ENCODE measurements around the gene TRIM7. TPM values are rescaled to one million over a fixed set of nuclear protein-coding genes. Genes with fewer than 3 reads are reported as not detected.
"Not testable (repeated sequence)": the region's sequence is repeated elsewhere in the genome, so short reads cannot be mapped to it uniquely, and the experiment has no call there.

Gene TRIM7
- polyA plus RNA-seq, 12 donors = 2.3 to 24.0 (median 13.9) TPM; not detected in 1

- no peak for DNase-seq
Observed at GRCh38 chr5:181215997-181216989, 11.3 kb upstream of the TRIM7 start.

DNA sequence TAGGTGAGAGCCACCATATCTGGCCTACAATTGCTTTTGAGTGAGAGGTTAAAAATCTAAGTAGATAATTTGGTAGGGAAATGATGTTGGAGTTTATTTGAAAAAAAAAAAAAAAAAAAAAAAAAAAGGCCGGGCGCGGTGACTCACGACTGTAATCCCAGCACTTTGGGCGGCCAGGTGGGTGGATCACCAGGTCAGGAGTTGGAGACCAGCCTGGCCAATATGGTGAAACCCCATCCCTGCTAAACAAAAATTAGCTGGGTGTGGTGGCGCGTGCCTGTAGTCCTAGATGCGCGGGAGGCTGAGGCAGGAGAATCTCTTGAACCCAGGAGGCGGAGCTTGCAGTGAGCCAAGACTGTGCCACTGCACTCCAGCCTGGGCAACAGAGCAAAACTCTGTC lies 9.3 kb upstream of the TRIM7 start:
- not testable (repeated sequence) for DNase-seq

GRCh38 chr5:181212934-181213333 lies 7.9 kb upstream of the TRIM7 start:
- no peak for DNase-seq

DNA sequence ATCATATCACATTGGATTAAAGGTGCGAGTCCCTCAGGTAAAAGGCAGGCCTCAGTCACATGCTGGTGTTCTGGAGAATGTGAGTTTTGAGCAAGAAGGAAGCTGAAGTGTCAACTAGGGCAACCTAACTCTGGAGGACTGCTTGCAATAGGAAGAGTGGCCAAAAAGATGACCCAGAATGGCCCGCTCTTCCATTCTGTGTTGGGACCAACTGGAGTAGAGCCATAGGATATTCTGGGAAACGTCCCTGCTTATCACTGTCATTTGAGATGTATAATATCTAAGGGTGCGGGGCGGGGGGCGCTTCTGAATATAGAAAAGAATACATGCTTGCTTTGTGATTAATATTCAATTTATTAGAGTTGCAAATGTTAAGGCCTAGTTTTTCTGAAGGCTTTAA lies 7.1 kb upstream of the TRIM7 start:
- no peak for DNase-seq

GRCh38 chr5:181211208-181211607 lies 6.2 kb upstream of the TRIM7 start:
- DNase-seq = no peak

DNA sequence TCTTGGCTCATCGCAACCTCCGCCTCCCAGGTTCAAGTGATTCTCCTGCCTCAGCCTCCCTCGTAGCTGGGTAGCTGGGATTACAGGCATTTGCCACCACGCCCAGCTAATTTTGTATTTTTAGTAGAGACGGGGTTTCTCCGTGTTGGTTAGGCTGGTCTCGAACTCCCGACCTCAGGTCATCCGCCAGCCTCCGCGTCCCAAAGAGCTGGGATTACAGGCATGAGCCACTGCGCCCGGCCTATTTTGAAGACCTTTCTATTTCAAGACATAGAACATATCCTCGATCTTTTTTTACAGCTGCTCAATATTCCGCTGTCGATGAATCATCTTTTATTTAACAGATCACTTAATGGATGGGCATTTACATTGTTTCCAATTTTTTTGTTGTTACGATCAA lies 5.7 kb upstream of the TRIM7 start:
- DNase-seq = not testable (repeated sequence)

GRCh38 chr5:181210148-181210547 lies 5.2 kb upstream of the TRIM7 start:
- DNase-seq = not testable (repeated sequence)

GRCh38 chr5:181209006-181209405 lies 4.0 kb upstream of the TRIM7 start:
- not testable (repeated sequence) for DNase-seq

- DNase-seq = no peak
Observed at GRCh38 chr5:181207960-181208253, 2.9 kb upstream of the TRIM7 start.

- DNase-seq = peak; percentile 85
Observed at GRCh38 chr5:181207214-181207959, 2.4 kb upstream of the TRIM7 start.

DNA sequence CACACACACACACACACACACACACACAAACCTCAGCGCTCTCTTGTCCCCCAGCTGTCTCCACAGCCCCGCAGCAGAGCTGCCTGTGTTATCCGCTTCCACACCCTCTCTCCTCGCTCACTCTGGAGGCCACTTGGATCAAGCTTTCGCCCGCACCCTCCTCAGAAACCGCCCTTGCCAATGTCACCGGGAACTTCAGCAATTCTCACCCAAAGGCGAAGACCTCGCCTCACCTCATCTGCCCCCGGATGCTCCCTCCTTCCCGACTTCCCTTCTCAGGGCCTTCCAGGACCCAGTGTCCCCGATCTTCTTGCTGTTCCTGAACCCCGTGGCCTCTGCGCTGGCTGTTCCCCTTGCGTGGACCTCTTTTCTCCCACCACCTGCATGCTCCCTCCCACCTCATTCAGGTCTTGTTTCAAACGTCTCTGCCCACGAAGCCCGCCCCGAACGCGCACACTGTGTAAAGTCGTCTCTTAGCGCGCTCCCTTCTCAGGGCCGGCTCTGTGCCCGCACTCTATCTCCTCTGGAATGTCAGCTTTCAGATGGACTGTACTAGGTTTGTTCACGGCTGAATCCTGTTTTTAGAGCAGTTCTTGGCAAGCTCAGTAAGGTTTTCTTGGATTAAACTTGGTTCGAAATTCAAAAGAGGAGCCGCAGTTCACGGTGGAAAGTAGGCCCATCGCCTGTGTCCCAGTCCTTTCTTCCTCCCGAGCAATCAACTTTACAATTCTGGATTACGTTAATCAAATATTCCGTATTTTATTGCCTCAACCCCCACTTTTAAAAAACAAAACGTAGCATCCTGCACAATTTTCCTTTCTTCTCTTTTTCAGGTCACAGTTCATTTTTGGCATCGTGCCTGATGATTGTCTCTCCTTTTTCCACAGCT lies 1.0 kb upstream of the TRIM7 start:
- DNase-seq = no peak

DNA sequence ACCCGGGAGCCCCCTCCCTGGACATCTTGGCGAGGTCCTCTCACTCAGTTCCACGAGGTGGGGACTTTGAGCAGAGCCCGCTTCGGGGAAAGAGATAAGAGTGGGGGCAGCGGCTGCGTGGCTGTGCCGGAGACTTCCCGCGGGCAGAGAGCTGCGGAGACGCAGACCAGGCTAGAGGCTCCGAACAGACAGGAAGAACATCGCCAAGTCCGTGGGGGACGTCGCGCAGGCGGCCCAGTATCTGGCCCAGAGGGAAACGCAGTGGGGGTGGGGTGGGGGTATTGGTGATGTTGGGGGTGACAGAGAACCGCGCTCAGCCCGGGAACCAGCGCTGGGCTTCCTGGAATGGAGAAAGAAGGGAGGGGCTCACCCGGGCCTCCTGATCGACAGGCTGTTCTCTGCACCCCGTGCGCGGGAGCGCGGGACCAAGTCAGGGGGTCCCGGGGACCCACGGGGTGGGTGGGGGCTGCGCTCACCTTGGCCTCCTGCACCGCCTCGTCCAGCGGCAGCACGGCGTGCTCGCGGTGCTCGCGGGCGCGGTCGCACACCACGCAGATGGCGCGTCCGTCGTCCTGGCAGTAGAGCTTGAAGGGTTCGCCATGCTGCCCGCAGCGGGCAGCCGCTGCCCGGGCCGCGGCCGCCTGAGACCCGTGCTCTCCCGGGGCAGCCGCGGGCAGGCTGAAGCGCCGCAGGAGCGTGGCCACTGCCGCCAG lies 727 bp downstream of the TRIM7 start:
- DNase-seq = no peak

- no peak for DNase-seq
Observed at GRCh38 chr5:181203777-181204112, 1.3 kb downstream of the TRIM7 start.

GRCh38 chr5:181203093-181203711 lies 1.8 kb downstream of the TRIM7 start:
- no peak for DNase-seq

DNA sequence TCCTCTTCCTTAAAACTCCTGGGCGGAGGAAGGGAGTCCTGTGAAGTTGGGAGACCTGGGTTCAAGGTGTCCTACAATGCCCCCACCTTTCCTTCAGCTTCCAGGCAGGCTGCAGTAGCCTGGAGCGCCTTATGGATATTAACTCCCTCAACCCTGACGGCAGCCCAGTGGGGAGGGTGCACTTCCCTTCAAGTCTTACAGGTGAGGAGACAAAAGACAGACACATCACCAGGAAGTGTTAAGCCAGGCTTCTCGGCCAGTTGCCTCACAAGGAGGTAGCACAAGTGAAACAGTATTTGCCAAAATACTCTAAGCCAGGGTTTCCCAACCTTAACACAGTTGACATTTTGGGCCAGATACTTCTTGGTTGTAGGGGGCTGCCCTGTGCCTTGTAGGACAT lies 4.2 kb downstream of the TRIM7 start:
- no peak for DNase-seq

DNA sequence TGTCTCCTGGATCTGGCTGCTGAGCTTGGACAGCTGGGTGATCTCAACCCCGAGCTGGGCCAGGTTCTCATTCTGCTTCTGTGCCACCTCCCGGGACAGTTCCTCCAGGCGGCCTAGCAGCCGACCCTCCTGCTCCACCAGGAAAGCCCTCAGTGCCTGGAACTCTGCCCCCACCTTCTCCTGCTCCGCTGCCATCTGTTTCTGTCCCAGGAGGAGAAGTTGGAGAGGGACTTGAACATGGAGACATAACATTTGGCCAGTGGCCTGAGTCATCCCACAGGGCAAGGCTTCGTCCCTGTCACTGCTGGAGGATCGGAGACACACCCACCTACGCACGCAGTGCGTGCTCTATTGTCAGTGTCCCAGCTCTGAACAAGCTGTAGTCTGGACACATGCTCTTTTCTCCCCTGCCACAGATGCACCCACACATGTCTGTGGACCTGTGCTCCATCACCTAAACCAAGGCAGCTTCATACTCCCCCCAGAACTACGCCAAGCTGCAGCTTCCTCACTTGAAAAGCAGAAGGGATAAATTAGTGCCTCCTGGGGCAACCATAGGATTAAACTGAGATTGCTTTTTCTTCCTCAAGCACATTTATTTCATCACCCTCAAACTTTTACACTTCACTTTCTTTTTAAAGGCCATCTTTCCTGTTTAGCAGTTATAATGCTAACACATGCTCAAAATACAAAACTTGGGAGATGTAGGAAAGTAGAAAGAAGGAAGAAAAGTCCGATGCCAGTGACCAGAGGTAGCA lies 4.9 kb downstream of the TRIM7 start:
- no peak for DNase-seq

DNA sequence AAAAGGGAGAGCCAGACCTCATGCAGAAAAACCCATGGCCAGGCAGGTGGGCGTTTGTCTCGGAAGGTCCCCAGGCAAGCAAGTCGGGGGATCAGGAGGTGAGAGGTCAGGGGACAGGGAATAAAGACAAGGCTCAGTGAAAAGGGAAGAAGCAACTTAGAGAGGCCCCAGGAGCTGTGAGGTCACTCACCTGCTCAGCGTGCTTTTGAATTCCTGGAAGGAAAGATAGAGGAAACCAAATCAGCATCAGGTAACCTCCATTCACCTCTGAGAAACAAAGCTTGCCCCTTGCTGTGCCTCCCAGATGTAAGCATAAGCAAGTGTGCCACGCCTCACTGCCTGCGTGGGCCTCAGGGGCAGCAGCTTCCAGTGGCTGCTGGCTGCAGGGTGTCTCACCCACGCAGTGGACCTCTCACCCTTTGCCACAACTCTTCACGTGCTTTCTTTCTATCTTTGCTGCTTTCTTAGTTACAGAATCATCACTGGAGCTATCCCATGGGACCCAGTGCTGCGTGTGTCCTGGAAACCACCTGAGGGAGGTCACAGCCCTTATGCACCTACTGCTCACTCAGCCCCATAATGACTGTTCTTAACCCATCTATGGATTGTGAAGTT lies 6.0 kb downstream of the TRIM7 start:
- DNase-seq = no peak

DNA sequence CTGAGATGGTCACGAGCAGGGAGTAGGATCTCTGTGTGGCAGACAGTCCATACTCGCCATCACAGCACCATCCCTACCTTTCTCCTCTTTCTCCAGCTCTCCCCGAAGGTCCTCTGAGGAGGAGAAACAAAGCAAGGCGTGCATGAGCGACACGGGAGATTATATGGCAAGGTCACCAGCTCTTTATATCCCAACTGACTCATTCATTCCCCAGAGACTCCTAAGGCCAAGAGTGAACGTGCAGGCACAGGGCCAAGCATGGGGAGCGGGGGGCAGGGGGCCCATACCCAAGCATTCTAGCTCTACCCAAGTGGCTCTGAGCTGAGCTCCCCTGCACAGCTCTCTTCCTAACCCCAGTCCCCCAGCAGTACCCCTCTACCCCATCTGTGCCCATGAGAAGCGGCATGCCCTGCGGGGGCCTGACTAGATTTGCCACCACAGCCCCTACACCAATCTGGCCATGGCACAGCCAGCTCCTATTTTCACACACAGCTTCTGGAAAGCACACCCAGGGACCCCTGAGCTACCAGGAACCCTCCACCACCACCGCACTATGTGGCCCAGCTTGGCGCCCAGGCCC lies 6.8 kb downstream of the TRIM7 start:
- no peak for DNase-seq

DNA sequence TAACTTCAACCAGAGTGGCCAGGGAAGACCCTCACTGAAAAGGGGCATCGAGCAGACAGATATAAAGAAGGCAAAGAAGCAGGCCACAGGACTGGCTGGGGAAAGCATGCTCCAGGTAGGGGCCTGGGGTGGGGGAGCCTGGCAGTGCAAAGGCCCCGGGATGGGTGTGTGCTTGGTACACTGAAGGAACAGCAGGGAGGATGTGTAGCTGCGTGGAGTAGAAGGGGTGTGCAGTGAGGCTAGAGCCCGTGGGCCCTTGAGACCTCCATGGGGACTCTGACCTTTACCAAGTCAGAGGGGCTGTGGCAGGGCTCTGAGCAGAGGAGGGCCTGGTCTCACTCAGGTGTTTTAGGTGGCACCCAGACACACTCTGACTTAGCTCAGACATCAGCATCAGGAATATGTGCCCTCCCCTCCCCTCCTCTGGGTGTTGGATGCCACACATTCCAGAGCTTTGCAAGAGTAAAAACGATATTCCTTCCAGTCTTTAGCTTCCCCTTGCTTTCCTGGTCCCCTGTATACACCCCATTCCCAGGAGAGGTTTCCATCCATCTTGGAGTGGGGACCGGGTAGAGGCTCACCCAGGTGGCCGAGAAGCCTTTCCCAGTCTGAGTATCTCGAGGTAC lies 7.6 kb downstream of the TRIM7 start:
- no peak for DNase-seq

All from muscle of arm (tissue), 12 donors.